ENCODE measurements around the gene COG6.

COG6 gene

DNA sequence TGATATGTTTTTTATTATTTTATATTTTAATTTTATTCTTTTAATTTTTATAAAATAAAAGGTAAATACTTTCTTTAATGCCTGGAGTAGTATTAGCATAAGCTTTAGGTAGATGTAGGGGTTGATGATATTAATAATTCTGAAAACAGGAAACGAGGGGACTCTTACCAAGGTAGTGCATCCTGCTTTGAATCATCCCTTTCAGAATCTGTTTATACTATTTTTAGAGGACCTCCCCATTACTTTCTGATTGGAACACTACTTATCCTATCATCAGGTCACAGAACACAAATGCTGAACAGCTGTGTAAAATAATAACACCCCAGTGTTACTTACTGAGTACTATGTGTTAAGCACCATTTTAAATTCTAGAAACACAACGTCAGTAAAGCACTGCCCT is 27.3 kb downstream of the COG6 start:
- DNase-seq = no peak

DNA sequence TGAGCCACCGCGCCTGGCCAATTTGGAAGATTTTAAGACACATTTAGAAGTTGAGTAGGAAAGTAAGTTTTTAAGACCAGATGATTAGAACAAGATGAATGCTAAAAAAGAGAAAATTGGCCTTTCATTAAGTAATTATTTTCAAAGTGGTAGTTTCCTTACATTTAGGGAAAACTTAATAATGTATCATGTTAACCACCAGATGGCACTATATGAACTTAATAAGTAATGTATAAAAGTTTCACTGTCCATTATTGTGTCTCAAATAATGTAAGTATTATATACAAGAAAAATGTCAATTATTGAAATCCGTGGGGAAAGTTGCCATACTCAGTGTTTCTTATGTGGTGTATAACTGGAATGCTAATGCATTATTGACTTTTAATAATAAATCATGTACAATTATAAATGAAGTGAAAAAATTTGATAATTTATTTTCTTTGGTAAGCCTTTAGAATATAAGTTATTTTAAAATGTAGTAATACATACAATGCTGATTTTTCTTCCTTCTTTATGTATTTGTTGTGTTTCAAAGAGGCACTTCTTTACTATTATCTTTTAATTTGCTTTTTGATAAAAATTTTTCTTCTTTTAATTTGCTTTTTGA is 29.2 kb downstream of the COG6 start:
- DNase-seq = peak; percentile 16

DNA sequence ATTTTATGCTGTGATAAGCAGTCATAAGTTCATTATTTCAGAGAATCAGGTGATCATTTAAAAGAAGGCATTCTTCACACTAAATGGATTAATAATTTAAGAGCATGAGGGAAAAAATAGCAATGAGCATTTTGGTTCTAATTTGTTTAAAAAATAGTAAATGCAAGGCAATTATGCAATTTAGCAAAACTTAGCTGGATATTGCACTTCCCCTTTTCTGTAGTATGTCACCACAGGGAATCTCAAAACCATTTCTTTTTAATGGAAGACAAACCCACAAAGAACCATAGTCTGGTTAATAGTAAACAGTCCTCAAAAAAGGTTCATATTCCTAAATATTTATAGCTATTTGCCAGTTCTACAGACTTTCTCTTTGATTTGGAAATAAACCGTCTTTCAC is 30.2 kb downstream of the COG6 start:
- DNase-seq = no peak

DNA sequence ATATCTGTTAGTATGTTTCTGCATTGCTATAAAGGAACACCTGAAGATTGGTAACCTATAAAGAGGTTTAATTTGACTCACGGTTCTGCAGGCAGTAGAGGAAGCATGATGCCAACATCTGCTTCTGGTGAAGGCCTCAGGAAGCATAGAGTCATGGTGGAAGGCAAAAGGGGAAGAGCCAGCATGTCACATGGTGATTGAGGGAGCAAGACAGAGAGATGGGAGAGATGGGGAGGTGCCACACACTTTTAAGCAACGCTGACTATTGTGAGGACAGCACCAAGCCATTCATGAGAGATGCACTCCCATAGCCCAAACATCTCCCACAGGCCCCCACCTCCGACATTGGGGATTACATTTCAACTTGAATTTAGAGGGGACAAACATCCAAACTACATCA is 32.8 kb downstream of the COG6 start:
- DNase-seq = no peak

DNA sequence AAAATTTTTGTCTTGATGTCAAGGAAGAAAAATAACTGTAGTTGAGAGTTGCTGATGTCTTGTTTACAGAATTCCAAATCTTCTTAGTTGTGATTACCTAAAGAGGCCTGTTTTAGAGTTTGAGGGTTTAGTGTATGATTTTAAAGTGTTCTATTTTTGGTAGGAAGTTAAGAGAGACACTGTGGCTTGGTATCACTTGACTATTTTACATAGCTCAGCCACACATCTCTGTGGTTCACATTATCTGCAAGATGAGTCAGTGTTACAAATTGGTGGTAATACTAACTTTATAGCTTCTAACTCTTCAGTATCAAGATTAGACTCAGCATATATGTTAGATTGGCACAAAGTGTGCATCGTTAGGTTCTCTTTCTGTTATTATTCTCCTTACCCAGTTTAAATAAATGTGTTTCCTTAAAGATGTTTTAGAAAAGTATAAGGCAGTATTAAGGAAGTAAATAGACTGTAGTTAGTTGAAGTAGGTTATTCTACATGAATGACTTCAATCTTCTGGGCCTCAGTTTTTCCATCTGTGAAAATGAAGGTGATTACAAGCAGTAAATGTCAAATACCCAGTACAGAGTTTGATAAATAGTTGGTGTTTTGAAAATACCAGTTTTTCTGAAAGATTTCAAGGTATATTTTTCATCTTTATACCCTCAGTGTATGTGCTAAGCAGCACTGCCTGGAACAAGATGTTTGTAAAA is 33.4 kb downstream of the COG6 start:
- DNase-seq = no peak

DNA sequence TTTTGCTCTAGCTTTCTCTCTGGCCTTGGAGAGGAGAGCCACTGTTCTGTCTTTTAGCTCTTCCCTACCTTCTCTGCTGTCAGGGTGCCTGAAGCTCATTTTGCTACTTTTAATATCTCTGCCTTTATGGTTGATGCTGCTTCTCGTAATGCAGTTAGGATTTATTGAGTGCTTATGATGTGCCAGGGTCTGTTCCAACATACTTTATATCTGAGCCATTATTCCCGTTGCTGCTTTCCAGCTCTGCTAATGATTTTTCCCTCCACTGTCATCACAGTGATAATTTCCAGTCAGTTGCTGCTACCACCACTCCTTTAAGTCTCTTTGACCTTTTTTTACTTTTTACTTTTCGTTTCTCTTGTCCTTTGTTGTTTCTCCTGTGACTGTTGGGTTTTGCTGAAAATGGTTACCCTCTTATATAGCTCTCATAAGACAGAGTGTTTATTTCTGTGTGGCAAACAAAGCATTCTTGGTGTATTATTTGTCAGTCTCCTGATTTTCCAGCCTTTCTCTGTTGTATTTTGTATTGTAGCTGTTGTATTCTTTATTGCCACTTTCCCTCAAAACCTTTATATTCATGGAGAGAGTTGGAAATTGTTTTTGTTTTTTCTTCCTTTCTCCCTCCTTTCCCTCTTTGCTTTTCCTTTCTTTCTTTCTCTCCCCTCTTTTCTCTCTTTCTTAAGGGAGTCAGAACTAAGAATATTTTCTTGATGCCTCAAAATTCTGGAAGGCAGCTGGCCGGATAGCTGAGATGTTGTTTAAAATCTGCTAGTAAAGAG is 37.4 kb downstream of the COG6 start:
- DNase-seq = no peak

DNA sequence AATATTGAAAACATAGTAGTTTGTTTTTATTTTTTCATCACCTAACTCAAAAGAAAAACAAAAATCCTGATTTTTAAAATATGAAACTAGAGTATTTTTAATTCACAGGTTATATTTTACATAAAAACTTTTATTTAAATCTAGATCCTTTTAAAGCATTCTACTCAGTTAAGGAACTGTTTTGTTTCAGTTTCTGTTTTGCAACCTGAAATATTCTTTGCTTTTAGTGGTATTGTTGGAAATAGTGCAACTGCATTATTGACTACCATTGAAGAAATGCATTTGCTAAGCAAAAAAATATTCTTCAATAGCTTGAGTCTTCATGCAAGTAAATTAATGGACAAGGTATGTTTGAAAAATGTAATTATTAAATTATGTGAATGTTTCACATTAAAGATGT is 43.8 kb downstream of the COG6 start:
- no peak for DNase-seq

DNA sequence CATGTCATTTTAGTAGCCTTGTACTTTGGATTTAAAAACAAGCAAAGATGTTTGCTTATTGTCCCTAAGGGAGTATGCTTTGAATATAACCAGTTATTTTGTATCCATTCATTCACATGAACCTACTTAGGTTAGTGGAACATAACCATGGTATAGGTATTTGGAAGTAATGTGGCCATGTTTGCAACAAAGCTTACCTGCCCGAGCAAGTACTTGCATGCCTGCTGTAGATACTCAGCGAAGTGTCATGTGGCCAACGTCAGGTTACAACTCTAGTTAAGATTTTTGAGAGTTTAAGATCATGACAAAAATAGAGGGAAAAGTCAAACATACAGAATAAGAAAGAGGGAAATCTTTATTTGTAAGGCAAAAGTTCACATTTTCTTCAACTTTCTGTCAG is 57.2 kb downstream of the COG6 start:
- no peak for DNase-seq

DNA sequence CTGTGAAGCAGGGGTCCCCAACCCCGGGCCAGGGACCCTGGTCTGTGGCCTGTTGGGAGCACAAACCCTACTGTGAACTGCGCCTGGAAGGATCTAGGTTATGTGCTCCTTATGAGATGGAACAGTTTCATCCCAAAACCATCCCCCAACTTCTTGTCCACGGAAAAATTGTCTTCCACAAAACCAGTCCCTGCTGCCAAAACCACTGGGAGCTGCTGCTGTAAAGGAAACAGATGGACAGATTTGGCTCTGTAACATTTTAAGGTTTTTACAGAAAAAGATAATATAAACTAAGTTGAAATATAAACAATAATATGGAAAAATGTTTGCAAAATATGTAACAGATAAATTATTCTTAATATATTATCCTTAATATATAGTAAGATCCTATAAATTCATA is 73.7 kb downstream of the COG6 start:
- no peak for DNase-seq

DNA sequence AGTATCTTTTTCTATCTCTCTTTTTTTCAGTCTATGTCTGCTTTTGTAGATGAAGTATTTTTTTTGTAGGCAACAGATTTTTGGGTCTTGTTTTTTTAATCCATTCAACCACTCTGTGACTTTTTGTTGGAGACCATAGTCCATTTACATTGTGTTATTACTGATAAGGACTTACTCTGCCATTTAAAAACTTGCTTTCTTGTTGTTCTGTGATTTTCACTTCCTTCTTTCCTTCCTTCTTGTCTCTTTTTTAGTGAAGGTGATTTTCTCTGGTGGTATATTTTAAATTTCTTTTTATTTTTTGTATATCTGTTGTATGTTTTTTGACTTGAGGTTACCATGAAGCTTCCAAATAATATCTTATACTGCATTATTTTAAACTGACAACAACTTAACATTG is 79.5 kb downstream of the COG6 start:
- DNase-seq = no peak

DNA sequence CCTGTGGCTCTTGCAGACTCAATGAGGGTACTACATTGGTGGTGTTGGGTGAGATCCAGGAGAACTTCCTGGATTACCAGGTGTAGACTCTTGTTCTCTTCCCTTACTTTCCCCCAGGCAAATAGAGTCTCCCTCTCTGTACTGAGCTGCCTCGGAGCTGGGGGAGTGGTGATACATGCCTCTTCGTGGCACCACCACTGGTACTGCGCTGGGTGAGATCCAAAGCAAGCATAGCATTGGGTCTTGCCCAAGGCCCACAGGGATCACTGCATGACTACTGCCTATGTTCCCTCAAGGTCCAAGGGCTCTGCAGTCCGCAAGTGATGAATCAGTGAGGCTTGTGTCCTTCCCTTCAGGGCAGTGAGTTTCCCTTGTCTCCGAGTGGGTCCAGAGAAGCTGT is 81.6 kb downstream of the COG6 start:
- no peak for DNase-seq

DNA sequence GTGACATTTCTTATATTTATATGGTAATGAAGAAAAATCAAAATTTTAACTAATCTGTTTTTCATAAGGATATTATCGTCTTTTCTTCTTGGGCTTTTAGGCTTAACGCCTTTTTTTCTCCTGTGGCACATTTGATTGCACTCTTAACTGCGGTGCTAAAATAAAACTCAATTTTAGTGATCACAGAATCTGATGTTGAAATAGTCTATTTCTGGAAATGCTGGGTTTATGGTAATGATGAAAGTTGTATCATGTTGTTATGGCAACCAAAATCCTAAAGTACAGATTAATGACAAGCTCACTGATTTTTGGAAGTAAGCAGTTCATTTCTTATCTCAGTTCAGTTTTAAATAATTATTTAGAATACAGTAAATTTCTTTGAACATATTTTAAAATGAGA is 85.3 kb downstream of the COG6 start:
- DNase-seq = no peak

DNA sequence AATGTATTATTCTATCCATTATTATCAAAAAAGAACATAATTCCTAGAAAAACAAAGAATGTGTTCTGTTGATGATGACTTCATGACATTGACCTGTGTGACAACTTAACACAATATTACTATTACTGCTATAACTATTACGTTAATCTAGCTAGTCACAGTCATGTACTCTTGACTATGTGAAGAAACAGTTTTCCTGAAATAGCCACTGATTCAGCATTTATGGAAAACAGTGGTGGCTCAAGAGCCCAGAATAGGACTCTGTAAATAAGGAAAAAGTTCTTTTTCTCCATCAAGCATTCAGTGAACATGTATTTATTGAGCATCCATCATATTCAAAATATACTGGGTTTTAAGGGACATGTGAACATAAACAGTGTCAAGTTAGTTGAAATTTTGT is 93.5 kb downstream of the COG6 start:
- no peak for DNase-seq

DNA sequence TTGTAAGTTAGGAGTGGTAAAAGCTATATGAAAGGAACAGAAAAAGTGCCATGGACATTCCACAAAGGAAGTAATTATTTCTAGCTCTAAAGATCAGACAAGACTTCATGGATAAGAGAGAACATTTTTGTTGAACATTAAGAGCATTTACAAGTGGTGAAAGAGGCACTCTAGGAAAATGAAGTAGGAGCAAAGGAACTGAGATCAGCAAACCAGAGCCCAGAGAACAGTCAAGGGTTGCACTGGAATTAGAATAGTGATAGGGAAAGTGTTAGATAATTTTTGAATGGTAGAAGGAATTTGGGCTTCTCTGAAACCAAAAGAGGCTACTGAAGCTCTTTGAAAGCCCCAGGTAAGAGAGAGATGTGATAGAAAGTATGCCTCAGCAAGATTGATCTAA is 94.1 kb downstream of the COG6 start:
- no peak for DNase-seq

DNA sequence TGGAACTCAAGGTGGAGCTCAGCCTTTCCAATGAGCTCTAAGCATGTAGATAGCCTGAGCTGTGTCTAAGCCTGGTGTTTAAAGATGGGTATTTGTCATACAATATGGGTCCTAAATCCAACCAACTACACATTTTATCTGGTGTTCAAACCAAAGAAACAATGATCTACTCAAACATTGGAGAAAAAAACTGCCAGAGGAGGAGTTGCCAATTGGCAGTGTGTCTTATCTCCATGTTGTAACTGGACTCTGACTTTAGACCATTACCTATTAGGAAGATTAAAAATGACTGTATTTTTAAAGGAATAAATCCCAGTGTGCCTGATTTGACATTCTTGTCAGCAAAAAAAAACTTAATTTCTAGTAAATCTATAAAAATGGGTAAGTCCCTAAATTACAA is 96.3 kb downstream of the COG6 start:
- DNase-seq = no peak

DNA sequence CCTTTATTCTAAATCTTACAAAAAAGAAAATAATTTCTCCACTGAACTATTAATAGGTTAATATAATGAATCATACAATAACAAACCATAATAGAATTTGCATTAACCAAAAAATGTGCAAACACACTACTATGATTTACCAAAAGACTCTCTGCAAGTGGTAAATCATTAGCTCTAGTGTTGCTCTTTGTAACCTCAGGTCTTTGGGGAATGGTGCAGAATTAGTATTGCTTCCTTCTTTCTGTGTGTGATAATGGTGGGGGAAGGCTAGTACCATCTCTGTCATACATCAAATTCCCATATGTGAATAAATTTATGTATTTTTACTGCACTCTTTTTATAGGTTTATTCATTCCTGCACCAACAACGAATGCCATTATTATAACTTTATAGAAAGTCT is 105.1 kb downstream of the COG6 start:
- no peak for DNase-seq

DNA sequence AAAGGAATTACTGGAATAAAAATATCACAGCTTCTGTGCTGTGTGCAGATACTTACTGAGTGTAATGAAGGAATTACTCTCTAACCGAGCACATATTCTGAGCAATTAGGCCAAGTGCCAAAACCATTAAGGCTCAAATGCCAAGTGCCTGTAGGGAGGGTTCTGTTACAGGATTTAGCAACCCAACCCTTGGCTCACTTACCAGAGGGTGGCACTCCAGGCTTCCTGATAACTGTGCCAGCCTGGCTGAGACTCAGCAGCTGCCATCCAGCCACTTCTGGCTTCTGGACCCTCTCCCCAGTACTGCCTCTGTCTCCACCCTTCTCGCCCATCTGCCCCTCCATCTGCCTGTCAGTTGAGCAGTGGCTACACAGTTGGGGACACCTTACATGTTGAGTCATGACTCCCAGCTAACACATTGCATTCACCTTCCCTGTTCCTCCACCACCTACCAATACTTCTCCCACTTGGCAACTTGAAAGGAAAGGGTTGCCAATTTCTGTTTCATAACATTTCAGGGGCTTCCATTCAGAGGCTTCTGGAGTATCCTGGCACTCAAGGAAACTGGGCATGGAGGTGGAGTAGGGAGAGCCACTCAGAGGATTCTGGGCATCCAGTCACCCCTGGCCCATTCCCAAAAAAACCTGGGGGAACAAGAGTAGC is 110.5 kb downstream of the COG6 start:
- peak; percentile 91 for DNase-seq

DNA sequence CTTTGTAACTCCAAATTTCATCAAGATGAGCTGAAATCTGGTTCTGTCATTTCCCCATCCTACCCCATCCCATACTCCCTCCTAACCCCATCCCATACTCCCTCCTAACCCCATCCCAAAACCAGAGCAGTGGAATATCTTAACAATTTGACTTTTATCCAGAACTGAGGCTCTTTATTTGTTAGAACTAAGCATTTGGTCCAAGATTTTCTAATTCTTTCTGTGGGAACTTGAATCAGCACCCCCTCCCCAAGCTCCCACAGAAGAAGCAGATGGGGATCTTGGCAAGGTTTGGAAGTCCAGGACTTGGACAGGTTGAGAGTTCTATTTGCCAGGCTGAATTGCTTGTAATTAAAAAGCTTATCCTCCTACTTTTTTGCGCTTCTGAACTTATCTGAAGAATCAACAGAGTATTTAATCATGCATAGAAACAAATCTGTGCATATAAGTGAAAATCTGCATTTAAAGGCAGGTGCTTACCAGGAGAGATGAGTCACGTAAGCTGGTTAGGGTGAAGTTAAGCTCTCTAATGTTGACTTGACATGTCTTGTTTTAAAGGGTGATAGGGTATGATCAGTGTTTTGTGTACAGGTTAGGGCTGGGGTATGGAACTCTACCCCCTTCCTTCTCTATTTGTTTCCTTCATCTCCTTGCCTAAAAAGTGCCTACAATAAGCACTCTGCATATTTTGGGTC is 111.1 kb downstream of the COG6 start:
- no peak for DNase-seq

DNA sequence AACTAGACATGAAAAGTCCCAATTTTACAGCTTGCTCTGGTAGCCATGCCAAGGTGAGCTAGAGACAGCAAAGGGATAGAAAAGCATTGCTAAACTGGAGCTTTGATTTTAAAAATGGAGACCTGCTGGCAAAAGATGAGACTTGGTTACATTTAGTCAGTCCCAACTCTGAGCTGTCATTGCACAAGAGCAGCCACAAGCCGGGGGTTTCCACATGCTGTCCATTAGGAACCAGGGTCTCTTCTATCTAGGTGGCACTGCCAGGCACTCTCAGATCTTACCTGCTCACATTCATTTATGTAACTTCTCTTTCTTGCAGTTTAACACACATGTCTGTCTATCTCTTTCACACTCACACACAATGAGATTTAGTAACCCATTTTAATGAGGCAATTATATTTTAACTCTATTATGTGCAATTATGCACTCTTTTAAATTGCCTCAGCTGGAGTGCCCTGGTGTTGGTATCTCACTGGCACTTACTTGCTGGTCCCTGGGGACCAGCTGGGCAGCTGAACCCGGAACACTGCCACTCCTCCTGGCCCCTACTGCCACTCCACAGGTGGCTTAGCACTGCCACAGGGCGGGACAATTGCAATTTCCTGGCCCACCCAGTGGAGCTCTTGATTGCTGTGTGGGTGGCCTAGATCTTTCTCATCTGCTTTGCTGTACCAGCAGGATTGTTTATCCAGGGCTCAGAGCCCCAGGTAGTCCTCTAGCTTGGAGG is 112.5 kb downstream of the COG6 start:
- DNase-seq = peak; percentile 87

DNA sequence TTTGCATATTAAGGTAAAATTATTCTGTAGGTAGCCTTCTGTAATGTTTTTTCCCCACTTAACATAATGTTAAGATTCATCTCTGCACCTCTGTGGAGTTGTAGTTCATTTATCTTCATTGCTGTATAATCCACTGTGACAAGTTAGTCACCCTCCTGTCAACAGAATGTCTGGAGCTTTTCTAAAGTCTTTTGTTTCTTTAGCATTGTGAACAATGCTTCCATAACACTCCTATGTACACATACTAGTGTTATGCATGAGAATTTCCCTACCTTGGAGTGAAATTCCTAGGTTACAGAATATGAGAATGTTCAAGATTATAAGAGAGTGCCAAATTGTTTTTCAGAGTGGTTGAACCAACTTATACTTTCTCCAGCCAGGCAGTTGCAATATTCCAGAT is 113.5 kb downstream of the COG6 start:
- no peak for DNase-seq

DNA sequence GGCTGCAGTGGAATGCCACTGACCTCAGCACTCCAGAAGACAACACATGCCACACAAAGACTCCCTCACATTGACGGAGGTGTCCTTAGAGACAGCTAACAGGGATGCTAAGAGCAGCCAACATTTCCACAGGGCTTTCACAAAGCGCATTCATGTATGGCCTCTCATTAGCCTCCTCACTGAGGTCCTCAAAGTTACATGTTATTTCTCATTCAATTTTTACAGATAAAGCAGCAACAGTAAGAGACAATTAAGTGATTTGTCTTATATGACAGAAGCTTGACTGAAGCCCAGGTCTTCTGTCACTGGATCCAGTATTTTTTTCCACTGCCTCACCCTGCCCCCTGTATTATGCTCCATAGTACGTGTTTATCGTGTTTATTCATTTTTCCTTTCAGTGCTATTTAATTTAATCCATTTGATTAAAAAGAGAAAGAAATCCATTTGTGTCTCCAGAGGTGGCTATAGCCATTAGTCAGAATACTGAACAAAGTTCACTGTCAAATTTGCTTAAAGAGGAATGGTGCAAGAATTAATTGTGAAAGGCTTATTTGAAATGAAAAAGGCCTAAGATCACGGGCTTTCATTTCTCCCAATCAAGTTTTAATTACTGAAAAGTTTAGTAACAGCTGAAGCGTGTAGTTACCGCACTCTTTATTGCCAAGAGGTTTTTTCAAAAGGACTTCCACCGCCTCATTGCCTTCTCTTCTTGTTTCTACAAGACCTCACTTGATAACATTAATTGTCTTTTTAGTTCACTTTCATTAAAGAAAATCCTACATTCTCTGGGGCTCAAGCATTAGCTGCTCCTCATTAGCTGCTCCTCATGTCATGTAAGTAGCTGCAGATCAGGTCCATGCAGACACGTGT is 115.0 kb downstream of the COG6 start:
- no peak for DNase-seq

DNA sequence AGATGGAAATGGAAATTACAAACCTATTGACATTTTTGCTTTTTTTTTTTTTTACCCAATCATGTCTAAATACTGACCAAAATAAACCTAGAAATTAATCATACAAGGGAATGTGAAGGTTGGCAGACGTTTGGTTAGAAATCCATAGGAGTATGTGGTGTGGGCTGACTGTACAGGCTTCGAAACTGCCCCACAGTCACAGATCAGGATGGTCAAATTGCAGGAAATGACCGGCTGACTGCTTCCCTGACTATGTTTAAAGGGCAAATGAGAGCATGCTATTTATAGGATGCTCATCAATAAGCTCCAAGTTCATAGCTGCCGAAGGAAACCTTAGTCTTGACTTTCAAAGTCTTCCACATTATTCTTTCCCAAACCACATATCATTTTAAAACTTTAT is 118.4 kb downstream of the COG6 start:
- no peak for DNase-seq
